Stimulated activated CD4-positive, alpha-beta T cell treated with anti-CD3 and anti-CD28 coated beads, Interleukin-12 subunit alpha, Interleukin-12 subunit beta, amount 100 ng/mL, for 48 hours (primary cell): ENCODE measurements around the gene EOMES.

Experiments
- DNase-seq, 3 donors: peaks; one replicate each; pipeline ENCODE4 v3.0.0-alpha.2; 2020; ENCODE audit warnings: low read depth in 2 of 3, low spot score in 1 of 3

EOMES gene

DNA sequence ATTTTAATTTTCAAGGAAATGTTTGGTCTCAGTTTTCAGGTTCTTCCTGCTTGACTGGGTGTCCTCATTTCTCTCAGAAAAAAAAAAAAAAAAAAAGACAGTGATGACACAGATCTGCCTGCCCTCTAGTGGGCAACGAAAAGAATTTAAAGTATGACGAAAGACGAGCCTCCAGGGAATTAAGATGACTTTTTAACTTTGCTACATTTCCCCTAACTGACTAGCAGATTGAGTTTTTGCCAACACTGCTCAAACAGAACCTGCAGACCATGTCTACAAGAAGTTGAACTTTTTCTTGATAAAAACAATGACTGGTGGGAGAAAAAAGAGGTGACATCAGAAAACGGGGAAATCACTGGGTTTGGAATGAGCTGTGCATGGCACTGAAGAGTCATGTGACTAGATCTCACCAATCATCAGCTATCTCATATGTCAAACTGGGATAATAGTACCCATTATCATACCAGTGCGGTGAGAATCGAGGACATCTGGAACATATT is 40.8 kb downstream of the EOMES start:
- peak in 1 of 3 donors; percentile 38 for DNase-seq

DNA sequence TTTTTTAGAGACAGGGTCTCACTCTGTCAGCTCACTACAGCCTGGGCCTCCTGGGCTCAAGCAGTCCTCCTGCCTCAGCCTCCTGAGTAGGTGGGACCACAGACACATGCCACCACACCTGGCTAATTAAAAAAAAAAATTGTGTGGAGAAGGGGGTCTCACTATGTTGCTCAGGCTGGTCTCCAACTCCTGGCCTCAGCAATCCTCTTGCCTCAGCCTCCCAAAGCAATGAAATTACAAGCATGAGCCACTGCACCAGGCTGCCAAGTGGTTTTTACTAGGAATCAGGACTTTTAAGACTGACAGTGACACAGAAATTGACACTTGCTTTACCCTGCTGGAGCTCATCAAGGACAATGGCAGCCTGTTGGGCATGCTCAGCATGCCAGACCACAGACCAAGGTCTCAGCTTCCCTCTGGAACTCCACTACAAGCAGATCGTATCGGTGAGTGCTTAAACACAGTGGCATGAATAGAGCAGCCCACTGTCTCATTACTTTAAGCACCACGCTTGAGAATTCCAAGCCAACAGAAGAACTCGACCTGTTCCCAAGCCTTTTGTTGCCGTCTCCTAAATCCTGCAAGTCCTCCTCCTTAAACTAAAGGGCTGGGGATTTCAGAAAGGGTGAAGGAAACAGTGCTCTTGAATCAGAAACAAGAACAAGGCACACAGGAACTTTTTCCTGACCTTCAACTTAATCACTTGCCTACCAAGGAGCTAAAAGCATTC is 41.4 kb downstream of the EOMES start:
- DNase-seq = no peak

DNA sequence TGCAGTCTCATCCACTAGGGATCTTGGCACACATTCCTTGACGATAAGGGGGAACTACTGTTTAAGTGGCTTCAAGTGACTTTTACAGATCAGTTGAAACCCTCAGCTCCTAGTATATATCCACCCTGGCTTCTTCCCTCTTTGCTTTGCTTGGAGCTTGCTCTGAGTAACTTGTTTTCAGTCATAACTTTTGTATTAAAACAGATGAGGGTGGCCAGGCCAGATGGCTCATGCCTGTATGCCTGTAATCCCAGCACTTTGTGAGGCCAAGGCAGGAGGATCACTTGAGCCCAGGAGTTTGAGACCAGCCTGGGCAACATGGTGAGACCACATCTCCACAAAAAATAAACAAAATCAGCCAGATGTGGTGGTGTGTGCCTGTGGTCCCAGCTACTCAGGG is 42.4 kb downstream of the EOMES start:
- DNase-seq = no peak

DNA sequence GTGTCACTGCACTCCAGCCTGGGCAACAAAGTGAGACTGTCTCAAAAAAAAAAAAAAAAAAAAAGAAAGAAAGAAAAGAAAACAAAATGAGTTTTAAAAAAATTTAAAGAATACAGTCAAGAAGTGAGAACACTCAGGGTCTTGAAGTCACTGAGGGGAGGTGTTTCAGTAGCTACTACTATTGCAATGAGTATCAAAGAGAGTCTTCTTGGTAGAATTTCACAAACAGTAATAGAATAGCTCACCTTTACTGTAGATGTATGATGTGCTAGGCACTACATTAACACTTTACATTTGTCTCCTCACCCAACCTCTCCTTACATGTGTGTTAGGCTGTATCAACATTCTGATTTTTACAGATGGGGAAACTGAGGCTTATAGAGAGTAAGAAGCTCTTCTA is 43.9 kb downstream of the EOMES start:
- no peak for DNase-seq

DNA sequence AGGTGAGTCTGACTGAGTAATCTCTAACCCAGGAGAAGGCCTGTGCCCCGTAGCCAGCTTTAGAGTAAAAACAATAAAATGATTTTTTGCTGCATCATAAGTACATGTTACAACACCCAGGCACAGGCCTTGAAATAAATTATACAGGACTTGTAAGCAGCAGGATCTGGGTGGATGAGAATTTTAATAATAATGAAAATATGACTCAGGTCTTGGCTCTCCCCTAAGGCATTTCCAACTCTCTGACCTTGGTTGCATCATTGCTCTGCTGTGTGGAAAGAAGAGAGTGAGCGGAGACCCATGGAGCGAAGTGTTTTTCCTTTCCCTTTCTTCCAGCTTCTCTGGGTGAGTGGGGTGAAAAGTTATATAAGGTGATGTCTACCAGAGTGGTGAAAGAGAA is 44.6 kb downstream of the EOMES start:
- DNase-seq = no peak

DNA sequence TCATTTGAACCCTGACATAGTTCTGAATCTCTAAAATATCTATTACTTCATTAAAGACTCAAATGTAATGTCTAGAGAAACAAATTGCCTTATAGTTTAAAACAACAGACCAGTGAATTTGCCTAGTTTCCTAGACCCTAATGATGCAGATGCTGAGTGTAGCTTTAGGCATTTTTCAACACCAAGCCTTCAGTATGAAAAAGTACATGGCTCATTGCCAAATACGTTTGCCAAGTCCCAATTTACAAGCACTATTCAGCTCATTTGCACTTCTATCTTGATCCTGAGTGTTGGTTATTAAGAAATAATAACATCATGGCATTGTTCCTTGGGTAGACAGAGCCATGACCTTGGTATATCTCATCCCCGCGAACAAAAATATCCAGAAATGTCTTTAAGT is 46.8 kb downstream of the EOMES start:
- DNase-seq = no peak

DNA sequence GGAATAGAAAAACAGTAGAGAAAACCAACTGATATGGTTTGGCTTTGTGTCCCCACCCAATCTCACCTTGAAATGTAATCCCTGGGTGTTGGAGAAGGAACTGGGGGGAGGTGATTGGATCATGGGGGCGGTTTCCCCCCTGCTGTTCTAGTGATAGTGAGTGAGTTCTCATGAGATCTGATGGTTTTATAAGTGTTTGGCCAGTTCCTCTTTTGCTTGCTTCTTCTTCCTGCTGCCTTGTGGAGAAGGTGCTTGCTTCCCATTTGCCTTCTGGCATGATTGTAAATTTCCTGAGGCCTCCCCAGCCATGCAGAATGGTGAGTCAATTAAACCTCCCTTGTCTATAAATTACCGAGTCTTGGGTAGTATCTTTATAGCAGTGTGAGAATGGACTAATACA is 48.4 kb downstream of the EOMES start:
- DNase-seq = no peak

DNA sequence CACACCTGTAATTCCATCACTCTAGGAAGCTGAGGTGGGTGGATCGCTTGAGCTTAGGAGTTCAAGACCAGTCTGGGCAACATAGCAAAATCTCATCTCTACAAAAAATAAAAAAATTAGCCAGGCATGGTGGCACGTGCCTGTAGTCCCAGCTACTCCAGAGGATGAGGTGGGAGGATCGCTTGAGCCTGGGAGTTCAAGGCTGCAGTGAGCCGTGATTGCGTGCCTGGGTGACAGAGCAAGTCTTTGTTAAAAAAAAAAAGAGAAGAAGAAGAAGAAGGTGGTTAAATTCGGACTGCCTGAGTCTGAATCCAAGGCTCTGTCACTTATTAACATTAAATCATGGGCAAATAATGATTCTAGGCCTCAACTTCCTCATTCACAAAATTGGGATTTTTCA is 51.0 kb downstream of the EOMES start:
- DNase-seq = no peak

DNA sequence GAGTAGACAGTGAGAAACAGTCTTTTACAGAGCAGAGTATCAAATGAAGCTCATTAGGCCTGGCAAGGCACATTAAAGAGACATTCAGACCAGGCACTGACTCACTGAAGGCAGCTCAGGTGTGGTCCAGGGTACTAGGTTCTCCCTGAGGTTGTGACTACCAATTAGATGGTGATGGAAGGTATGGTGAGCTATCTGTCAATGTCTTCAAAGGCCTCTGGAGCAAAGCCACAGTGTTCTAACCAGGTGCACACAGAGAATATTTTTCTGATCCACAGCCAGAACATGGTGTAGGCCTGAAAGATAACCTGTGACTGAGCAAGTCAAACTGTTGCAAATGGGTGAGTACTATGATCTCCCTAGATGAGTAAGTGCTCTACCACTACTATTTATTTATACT is 51.5 kb downstream of the EOMES start:
- no peak for DNase-seq

DNA sequence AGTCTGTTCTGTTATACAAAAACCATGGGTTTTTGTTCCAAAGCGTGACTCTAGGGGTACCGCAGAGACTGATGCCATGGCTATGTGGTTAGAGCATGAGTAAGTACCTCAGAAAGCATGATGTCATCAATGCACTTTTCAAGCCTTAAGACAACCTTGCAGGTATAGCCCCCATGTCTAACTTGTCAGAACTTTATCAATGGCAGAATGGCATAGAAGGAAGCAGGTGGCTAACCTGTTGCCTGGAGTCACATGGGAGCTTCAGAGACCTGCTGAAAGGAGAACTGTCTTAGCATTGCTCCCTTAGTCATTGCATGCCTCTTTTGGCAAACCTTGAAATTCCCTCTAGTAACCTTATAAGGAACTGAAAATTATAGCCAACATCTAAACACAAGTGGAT is 52.5 kb downstream of the EOMES start:
- DNase-seq = no peak

DNA sequence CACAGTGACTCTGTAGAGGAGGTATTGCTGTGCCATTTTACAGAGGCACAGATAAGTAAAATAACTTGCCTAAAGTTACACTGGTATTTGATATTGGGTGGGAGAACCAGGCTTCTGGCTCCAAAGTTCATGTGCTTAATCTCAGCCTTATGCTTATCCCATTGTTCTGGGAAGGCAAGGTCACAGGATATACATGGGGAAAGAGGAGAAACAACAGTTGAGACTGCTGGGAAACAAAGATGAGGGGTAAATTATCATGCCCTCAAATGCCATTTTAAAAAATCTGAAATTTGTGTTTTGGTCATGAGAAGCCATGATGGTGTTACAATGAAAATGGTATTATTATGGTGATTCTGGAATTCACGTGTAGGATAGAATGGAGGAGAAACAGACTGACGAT is 54.4 kb downstream of the EOMES start:
- DNase-seq = no peak

DNA sequence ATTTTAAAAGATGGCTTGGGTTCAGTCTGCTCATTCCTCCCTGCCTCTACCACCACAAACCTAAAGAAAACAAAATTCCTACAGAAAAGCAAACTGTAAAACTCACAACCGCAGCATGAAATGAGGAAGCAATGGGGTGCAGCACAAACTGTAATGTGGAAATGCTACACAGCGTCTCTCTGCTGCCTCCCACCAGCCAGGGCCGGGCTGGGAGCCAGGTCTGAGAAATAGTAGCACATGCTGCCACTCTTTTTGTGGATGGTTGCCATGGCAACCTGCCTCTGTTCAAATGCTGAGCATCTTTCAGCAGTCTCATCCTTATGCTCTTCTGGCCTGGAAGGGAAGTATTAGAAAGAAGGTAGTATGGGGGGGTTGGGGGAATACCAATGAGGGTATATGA is 55.4 kb downstream of the EOMES start:
- no peak for DNase-seq

DNA sequence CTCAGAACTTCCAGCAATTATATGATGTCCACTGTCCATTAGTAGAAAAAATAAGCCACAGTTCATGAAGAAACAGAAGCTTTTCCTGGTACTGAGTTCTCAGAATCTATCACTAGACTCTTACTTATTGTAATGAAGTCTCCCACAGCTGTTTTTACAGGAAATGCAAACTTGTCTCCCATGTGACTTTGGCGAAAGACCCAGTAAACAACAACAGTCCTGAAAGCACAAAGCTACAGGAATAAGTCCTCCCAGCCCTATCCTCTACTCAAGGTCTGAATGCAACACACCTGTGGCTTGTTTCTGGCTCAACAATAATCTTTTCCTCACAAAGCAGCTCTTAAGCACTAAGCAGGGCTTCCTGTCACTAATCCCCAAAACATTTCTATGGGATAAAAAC is 55.9 kb downstream of the EOMES start:
- DNase-seq = no peak
